ENCODE results near the gene OR10AD1.

DNA sequence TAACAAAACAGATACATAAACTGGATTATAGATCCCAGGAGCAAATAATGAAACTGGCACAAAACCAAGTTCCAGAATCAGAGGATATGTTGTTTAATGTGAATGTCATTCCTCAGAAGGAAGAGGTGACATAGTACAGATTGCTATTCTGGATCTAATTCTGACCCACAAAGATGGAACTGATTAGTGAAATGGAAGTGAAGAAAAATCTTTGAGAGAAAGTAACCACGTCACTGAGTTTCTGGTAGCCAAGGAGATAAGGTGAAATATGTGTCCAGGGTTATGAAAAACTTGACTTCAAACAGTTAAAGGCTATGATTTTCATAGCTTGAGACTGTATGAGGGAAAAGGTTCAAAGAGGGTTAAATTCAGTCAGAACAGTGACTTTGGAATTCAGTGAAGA lies 8.3 kb downstream of the OR10AD1 start:
- TF ChIP-seq POLR2A (IDR thresholded peaks at IDR 0.05): no peak
- TF ChIP-seq EP300 (IDR thresholded peaks at IDR 0.05): no peak
- TF ChIP-seq, protein P1, sequence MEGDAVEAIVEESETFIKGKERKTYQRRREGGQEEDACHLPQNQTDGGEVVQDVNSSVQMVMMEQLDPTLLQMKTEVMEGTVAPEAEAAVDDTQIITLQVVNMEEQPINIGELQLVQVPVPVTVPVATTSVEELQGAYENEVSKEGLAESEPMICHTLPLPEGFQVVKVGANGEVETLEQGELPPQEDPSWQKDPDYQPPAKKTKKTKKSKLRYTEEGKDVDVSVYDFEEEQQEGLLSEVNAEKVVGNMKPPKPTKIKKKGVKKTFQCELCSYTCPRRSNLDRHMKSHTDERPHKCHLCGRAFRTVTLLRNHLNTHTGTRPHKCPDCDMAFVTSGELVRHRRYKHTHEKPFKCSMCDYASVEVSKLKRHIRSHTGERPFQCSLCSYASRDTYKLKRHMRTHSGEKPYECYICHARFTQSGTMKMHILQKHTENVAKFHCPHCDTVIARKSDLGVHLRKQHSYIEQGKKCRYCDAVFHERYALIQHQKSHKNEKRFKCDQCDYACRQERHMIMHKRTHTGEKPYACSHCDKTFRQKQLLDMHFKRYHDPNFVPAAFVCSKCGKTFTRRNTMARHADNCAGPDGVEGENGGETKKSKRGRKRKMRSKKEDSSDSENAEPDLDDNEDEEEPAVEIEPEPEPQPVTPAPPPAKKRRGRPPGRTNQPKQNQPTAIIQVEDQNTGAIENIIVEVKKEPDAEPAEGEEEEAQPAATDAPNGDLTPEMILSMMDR (IDR thresholded peaks at IDR 0.05): no peak
- TF ChIP-seq POLR2AphosphoS5 (IDR thresholded peaks at IDR 0.05): no peak
